Measurements from ENCODE around the gene TSC22D1.

Gene TSC22D1

GRCh38 chr13:44452418-44452817 is 123.7 kb downstream of the TSC22D1 start:
- no peak for DNase-seq (ENCODE audit: low read depth)

DNA sequence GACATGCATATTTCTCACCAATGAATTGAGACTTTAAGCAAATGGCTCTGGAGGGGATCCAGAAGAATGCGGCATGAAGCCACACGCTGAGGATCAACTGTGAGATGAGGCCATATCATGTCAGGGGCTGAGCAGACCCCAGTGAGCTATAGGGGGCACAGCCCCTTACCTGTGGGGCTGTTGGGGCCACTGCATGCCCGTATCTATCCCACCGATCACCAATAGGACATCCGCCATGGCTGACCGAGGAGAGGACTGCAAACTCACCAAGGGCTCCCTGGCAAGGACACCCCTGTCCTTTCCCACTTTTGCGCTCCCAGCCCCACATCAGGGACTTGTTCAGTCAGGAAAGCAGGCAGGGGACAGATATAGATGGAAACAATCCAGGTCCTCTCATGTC is 124.5 kb downstream of the TSC22D1 start:
- no peak for DNase-seq (ENCODE audit: low read depth)

- no peak for DNase-seq (ENCODE audit: low read depth)
Observed at GRCh38 chr13:44451126-44451525, 125.0 kb downstream of the TSC22D1 start.

DNA sequence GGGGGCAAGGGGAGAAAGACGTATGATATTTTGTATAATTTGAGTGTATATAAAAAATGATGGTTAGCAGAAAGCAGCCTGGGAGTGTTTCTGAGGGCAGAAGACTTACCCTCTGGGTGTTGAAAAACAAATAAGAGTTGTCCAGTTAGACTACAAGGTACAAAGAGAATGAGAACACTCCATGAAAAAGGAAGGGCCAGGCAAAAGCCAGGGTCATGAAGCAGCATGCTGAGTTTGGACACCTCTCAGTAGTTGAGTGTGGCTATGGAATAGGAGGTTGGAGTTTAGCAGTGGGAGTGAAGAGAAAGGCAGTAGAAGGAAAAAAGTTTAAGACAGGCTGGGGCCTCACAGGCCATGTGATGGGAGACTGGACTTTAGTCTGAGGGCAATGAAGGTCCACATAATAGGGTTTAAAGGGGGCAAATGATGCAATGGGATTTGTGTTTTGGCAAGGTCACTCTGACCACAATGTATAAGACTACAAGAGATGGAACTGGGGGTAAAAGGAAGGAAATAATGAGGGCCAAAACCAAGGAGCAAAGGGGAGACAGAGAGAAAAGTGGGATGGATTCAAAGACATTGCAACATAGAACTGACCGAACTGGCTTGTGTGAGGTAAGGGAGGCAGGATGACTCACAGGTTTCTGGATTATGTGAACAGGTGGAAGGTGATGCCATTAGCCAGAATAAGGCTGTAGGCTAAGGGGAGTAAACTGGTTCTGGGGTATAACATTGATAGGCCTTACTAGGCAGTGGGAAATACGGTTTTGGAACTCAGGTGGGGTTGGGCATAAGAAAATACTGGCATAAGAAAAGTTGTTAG is 125.9 kb downstream of the TSC22D1 start:
- no peak for DNase-seq (ENCODE audit: low read depth)

GRCh38 chr13:44448875-44449274 is 127.3 kb downstream of the TSC22D1 start:
- DNase-seq (ENCODE audit: low read depth), result no peak

GRCh38 chr13:44448373-44448772 is 127.8 kb downstream of the TSC22D1 start:
- DNase-seq (ENCODE audit: low read depth), result no peak

DNA sequence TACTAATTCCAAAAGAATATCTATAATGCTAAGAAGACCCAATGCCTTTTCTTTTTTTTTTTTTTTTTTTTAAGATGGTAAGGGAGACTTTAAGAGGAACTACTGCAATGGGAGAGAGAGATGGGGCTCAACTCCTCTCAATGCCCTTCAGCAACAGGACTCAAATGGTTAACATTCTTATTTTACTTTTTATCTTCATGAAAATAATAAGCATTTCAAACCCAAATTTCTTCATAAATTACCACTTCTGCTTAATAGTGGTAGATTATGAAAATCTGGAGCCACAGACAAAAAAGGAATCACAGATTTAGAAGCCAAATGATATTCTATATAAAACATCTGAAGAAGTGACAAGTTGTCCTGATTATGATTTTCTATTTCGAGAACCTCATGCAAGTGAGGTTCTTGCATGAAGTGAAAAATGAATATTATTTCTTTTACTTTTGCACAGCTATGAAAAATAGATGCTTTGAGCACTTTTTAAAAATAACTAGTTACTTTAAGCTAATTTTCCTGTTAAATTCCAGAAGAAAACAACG is 128.3 kb downstream of the TSC22D1 start:
- no peak for DNase-seq (ENCODE audit: low read depth)

DNA sequence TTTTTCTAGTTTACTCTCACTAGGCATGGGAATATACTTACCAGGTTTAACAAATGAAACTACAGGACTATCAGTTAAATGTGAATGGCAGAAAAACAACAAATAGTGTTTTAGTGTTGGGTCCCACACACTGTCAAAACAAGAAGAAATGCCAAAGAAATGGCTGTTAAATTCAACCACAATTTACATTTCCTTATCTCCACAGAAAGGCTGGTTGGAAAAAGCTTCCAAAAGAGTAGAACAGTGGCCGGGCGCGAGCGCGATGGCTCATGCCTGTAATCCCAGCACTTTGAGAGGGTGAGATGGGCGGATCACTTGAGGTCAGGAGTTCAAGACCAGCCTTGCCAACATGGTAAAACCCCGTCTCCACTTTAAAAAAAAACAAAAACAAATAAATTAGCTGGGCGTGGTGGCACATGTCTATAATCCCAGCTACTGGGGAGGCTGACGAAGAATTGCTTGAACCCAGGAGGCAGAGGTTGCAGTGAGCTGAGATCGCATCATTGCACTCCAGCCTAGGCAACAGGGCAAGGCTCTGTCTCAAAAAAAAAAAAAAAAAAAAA is 136.0 kb downstream of the TSC22D1 start:
- no peak for DNase-seq (ENCODE audit: low read depth)

DNA sequence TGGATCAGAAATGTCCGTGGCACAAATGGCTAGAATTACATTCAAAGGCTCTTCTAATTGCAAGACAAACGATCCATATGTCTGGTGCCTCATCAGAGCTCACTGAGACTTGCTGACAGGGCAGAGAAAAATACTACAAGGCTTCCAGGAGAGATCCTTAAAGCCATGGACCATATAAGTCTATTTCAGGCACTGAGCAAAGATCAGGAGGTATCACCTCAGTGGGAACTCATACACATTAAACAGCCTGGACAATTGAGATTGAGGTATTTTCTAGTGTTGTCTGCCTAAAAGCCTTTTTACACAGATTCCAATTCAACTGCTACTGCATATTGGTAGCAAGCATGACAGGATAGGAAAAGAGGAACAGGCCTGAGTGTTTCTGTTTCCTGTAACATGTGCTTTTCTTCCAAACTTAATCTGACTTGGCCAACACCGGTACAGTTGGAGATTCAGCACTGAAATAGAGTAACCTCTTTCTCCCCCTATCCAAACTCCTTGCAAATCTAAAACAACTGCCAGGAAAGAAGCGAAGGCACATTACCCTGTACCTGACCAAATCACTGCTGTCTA is 136.6 kb downstream of the TSC22D1 start:
- no peak for DNase-seq (ENCODE audit: low read depth)

- no peak for DNase-seq (ENCODE audit: low read depth)
Observed at GRCh38 chr13:44438234-44438579, 137.9 kb downstream of the TSC22D1 start.

- DNase-seq (ENCODE audit: low read depth), result no peak
Observed at GRCh38 chr13:44437356-44438233, 138.5 kb downstream of the TSC22D1 start.

- peak; percentile 14 for DNase-seq (ENCODE audit: low read depth)
Observed at GRCh38 chr13:44436589-44437337, 139.4 kb downstream of the TSC22D1 start.

GRCh38 chr13:44435919-44436510 is 140.1 kb downstream of the TSC22D1 start:
- no peak for DNase-seq (ENCODE audit: low read depth)

DNA sequence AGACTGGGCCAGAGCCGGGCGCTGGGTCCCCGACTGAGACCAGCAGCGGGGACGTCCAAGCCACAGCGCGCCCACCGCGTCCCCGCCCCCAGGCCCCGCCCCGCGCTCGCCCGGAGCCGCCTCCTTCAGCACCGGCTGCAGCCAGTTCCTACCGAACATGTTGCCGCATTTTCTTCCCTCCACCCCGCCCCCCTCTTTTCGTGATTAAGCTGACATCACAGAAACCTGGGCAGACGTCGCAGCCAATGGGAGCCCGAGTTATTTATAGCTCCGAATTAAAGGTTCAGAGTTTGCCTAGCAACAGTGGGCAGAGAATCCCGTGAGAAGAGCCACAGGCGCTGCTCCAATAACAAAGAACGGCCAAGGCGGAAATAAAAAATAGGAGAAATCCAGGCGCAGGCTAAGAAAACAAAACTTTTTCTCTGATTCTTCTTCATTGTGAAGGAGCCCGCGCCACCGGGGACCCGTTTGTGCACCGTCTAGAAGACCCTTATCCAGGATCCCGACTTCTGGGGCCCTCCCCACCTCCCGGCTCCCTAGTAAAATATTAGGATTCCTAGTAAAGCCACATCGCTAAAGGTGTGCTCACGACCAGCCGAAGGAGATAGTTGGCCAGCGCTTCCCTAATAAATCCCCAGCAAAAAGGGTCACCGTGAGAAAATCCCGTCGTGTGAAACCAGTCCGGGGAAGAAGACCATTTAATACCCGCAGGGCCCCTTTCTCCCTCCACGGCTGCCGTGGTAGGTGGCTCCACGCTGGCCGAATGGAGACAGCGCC is 140.8 kb downstream of the TSC22D1 start:
- peak; percentile 78 for DNase-seq (ENCODE audit: low read depth)

- no peak for DNase-seq (ENCODE audit: low read depth)
Observed at GRCh38 chr13:44434766-44435141, 141.4 kb downstream of the TSC22D1 start.

- no peak for DNase-seq (ENCODE audit: low read depth)
Observed at GRCh38 chr13:44433863-44434765, 142.0 kb downstream of the TSC22D1 start.

DNA sequence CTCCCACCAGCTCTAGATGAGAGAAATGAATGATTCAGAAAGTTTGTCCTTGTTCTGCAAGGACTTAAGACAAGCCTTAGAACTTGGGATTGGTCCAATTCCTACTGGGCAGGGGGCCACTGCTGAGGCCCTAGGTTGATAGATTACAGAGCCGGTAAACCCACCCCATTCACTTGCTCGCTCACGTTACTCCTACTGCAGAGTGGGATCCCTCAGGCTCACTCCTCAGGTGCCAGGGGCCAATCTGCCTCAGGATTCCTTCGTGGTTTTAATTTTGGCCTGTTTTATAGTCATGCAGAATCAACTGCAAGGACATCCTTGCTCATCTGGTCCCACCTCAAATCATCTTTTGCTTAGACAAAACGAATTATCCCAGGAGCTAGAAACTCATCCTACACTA is 143.5 kb downstream of the TSC22D1 start:
- no peak for DNase-seq (ENCODE audit: low read depth)

DNA sequence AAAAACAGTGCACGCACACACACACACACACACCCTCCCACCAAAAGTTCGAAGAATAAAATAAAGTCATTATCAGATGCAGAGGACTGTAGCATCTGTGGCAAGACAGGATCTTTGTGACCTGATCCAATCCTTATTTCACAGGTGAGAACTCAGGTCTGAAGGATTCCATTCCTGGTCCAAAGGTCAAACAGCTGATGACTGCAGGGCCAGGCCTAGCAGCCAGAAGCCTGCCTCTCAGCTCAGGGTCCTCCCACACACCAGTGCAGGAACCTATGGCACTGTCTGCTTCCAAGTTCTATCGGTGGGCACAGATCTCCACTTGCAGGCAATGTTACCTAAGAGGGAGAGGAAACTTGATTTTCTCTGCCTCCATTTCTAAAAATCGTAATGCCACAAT is 145.0 kb downstream of the TSC22D1 start:
- DNase-seq (ENCODE audit: low read depth), result no peak

DNA sequence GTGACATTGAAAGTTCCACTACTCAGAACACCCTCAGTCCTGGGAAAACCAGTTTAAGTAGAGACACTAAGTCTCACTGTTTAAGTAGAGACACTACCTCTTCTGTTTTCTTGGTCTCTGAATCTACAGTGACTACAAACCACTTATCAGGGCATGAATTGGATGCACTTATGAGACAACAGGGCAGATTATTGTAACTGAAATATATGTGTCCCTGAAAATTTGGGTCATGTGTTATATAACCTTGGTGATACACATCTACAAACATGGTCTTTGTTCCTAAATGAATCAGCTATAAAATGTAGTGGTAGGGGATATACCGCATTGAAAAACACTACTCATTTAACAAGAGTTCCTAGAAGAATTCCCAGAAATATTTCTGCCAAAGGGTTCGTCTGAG is 146.8 kb downstream of the TSC22D1 start:
- DNase-seq (ENCODE audit: low read depth), result no peak
